ENCODE data around the gene CCDC167. TPM values are rescaled to one million over a fixed set of nuclear protein-coding genes. Genes with fewer than 3 reads are reported as not detected.

The CCDC167 gene
- total RNA-seq, 4 donors from 2014 or later = 24.7 to 40.3 (median 26.6) TPM; not detected in 1

GRCh38 chr6:37490536-37491170, 9.0 kb downstream of the CCDC167 start:
- intact Hi-C loops (cut with DNase I) = no loop called here
- no peak for TF ChIP-seq POLR2A (IDR thresholded peaks at IDR 0.05)
- TF ChIP-seq, protein P1, sequence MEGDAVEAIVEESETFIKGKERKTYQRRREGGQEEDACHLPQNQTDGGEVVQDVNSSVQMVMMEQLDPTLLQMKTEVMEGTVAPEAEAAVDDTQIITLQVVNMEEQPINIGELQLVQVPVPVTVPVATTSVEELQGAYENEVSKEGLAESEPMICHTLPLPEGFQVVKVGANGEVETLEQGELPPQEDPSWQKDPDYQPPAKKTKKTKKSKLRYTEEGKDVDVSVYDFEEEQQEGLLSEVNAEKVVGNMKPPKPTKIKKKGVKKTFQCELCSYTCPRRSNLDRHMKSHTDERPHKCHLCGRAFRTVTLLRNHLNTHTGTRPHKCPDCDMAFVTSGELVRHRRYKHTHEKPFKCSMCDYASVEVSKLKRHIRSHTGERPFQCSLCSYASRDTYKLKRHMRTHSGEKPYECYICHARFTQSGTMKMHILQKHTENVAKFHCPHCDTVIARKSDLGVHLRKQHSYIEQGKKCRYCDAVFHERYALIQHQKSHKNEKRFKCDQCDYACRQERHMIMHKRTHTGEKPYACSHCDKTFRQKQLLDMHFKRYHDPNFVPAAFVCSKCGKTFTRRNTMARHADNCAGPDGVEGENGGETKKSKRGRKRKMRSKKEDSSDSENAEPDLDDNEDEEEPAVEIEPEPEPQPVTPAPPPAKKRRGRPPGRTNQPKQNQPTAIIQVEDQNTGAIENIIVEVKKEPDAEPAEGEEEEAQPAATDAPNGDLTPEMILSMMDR (IDR thresholded peaks at IDR 0.05) = no peak
- DNase-seq = no peak
- Histone ChIP-seq H3K9me3 (no peaks in the 10 kb centered on the region), H3K36me3 (no peaks in the 10 kb centered on the region), H3K4me1 (peaks cover under 1 to 9% of the 10 kb centered on the region in 2 donors), H3K27ac (no peak overlapping the region), H3K27me3 (no peaks in the 10 kb centered on the region), H3K4me3 (replicated peaks in 1 of 3) (no peak overlapping the region)
- WGBS, 2 donors = 74 to 80% methylated on average over 5 to 6 of the region's 9 CpGs

DNA sequence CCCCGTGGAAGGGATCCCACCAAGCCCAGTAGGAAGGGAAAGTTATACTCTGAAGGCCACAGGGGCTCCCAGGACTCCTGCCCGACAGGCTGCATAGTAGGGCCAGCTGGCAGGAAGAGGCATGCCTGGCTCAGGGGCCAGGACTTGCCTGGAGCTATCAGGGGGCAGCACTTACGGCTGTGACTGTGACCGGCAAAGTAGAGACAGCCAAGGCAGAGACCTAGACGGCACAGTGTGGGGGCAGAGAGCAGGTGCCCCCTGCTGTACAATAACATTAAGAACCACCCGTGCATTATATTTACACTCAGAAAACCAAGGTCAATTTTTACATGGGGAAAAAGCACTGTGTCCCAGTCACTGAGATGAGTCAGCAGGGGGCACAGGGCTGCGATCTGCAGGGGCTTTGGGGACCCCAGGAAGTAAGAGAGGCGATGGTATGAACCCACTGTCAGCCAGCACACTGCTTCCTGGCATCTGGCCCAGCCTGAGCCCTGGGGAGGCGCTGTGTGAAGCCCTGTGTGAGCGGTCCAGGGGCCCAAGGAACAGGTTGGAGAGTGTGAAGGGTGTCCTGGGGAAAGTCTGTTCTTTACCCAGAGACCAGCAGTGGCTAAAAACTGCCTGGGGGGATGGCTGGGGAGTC, 9.9 kb downstream of the CCDC167 start:
- 47 to 48% methylated on average over 8 to 9 of the region's 10 CpGs for WGBS, 2 donors
- intact Hi-C loops (cut with DNase I) = loop anchor here (5.0 kb wide), 1 partner anchor 77 kb away; no protein-coding TSS in a partner anchor
- Histone ChIP-seq H3K27ac (no peak overlapping the region), H3K36me3 (no peaks in the 10 kb centered on the region), H3K9me3 (no peaks in the 10 kb centered on the region), H3K27me3 (no peaks in the 10 kb centered on the region), H3K4me3 (replicated peaks in 1 of 3) (no peak overlapping the region), H3K4me1 (peaks cover 5 to 10% of the 10 kb centered on the region in 2 donors)
- no peak for DNase-seq
- TF ChIP-seq POLR2A (IDR thresholded peaks at IDR 0.05) = no peak
- TF ChIP-seq, protein P1 (IDR thresholded peaks at IDR 0.05) = no peak

DNA sequence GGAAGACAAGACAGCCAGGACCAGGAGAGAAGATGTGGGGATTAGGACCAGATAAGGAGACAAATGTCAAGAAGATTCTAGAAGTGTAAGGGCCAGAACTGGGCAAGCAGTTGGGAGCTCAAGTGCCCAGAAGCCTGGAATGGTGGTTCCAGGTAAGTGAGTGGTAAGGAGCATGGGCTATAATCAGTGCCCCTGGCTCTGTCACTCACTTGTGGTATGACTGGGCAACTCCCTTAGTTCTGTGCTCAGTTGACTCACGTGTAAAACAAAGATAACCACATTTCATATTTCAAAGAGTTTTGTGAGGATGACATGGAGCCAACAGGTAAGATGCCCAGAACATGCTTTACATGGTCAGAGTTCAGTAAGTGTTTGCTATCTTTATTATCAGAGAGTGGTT, 11.2 kb downstream of the CCDC167 start:
- no peaks in the 10 kb centered on the region for H3K36me3 ChIP-seq
- intact Hi-C loops (cut with DNase I) = loop anchor here (5.0 kb wide), 1 partner anchor 79 kb away; no protein-coding TSS in a partner anchor
- H3K4me3 ChIP-seq (replicated peaks in 1 of 3) = no peak overlapping the region
- H3K27ac ChIP-seq = no peak overlapping the region
- H3K27me3 ChIP-seq = no peaks in the 10 kb centered on the region
- no peak for DNase-seq
- TF ChIP-seq, protein P1 (IDR thresholded peaks at IDR 0.05) = no peak
- TF ChIP-seq POLR2A (IDR thresholded peaks at IDR 0.05) = no peak
- WGBS, 2 donors = 72 to 85% methylated on average over 1 of the region's 1 CpG
- no peaks in the 10 kb centered on the region for H3K9me3 ChIP-seq
- H3K4me1 ChIP-seq = peaks cover 5 to 14% of the 10 kb centered on the region in 2 donors

DNA sequence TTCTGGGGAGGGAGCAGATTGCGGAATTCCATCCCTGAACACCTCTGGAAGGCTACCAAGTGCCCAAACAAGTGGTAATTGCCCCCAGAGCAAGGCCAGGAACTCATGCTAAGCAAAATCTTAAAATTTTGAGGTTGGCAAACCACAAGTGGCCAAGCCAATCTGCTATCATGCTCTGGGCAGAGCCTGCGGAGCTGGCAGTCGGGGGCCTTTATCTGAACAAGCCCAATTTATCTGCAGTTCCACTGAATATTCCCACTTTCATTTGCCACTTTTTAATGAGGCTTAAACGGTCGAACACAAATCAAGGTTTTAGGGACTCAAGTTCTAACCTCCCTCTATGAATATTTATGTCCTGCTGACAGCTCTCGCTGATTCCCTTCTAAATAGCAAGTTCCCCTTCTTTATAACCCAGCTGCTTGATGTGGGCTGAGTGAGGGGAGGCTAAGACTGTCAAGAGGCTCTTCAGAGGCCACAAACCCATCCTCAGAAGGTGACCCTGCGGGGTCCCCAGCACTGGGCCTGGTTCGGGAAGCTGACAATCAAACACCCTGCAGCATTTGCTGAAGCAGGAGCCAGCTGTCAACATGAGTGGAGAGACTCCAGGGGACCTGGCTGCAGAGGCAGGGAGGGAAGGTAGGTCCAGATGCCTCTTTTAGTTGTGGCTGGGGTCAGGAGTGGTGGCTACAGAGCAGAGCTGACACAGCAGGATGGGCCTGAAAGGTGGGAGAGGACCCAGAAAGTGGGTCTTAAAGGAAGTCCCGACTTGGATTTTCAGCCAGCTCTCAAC, 11.9 kb downstream of the CCDC167 start:
- Histone ChIP-seq H3K36me3 (no peaks in the 10 kb centered on the region), H3K4me3 (replicated peaks in 1 of 3) (no peak overlapping the region), H3K9me3 (no peaks in the 10 kb centered on the region), H3K27me3 (no peaks in the 10 kb centered on the region), H3K4me1 (peaks cover 8 to 18% of the 10 kb centered on the region in 2 donors), H3K27ac (no peak overlapping the region)
- TF ChIP-seq, protein P1 (IDR thresholded peaks at IDR 0.05) = no peak
- TF ChIP-seq POLR2A (IDR thresholded peaks at IDR 0.05) = no peak
- 79 to 82% methylated on average over 9 of the region's 9 CpGs for WGBS, 2 donors
- no peak for DNase-seq
- intact Hi-C loops (cut with DNase I) = loop anchor here (5.0 kb wide), 1 partner anchor 80 kb away; no protein-coding TSS in a partner anchor
